Measurements from ENCODE around the gene FNBP1.

Gene FNBP1

GRCh38 chr9:130040984-130041647, 1.9 kb downstream of the FNBP1 start:
- Histone ChIP-seq H4K20me1 (ENCODE audit: insufficient read depth, low read length, poor library complexity, severe bottlenecking) (peaks cover 46% of the 10 kb centered on the region), H3K36me3 (ENCODE audit: insufficient read depth, low read length) (no peaks in the 10 kb centered on the region), H3K4me2 (ENCODE audit: low read depth, low read length, poor library complexity, severe bottlenecking) (peak overlapping the region; percentile 83), H3F3A (ENCODE audit: low read depth) (peaks cover 12% of the 10 kb centered on the region), H2AFZ (ENCODE audit: low read length) (no peak overlapping the region), H3K27me3 (ENCODE audit: insufficient read depth, low read length, poor library complexity, severe bottlenecking) (no peaks in the 10 kb centered on the region), H3K9me2 (replicated peaks; ENCODE audit: low read depth, low read length) (no peaks in the 10 kb centered on the region), H3K4me3 (ENCODE audit: low read length, poor library complexity, severe bottlenecking) (peak overlapping the region; percentile 77), H3K4me1 (ENCODE audit: insufficient read depth, low read length, poor library complexity, severe bottlenecking) (peaks cover 36% of the 10 kb centered on the region), H3K79me2 (ENCODE audit: insufficient read depth, low read length) (peaks cover 74% of the 10 kb centered on the region), H3K9ac (ENCODE audit: low read depth, low read length, poor library complexity, severe bottlenecking) (peak overlapping the region; percentile 95), H3K9me3 (ENCODE audit: insufficient read depth, low read depth, low read length) (no peaks in the 10 kb centered on the region)
- TF ChIP-seq EZH2phosphoT487 (IDR thresholded peaks at IDR 0.05; ENCODE audit: borderline replicate concordance) (no peak), CTCF (conservative IDR thresholded peaks at IDR 0.05; ENCODE audit: low read length) (no peak)

DNA sequence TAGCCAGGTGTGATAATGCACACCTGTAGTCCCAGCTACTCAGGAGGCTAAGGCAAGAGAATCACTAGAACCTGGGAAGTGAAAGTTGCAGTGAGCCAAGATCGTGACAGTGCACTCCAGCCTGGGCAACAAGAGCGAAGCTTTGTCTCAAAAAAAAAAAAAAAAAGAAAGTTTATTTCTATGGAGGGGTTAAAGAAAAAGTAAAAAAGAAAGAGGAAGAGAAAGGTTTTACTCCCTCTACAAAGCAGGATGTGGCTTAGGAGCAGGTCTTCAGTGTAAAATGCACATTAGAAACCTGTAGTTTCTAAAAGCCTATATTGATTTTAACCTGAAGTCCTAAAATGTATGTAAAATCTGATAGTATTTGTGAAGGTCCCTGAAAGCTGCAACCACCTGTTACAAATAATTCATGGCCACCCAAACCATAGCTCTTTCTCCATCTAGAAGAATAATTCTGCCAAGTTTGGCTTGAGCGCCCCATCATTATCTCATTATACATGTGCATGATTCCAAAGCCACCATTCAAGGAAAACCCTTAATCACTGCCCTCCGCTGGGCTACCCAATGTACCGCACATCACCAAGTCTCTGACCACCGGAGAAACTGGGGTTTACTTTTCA, 3.4 kb downstream of the FNBP1 start:
- Histone ChIP-seq H3K9ac (ENCODE audit: low read depth, low read length, poor library complexity, severe bottlenecking) (peak overlapping the region; percentile 95), H3K36me3 (ENCODE audit: insufficient read depth, low read length) (no peaks in the 10 kb centered on the region), H3K79me2 (ENCODE audit: insufficient read depth, low read length) (peaks cover 89% of the 10 kb centered on the region), H3K9me3 (ENCODE audit: insufficient read depth, low read depth, low read length) (no peaks in the 10 kb centered on the region), H2AFZ (ENCODE audit: low read length) (no peak overlapping the region), H3F3A (ENCODE audit: low read depth) (peaks cover 6% of the 10 kb centered on the region), H3K4me2 (ENCODE audit: low read depth, low read length, poor library complexity, severe bottlenecking) (peak overlapping the region; percentile 83), H3K9me2 (replicated peaks; ENCODE audit: low read depth, low read length) (no peaks in the 10 kb centered on the region), H3K4me3 (ENCODE audit: low read length, poor library complexity, severe bottlenecking) (peak overlapping the region; percentile 77), H3K4me1 (ENCODE audit: insufficient read depth, low read length, poor library complexity, severe bottlenecking) (peaks cover 27% of the 10 kb centered on the region), H3K27me3 (ENCODE audit: insufficient read depth, low read length, poor library complexity, severe bottlenecking) (no peaks in the 10 kb centered on the region), H4K20me1 (ENCODE audit: insufficient read depth, low read length, poor library complexity, severe bottlenecking) (peaks cover 57% of the 10 kb centered on the region)
- no peak for TF ChIP-seq CTCF (conservative IDR thresholded peaks at IDR 0.05; ENCODE audit: low read length)
- no peak for TF ChIP-seq EZH2phosphoT487 (IDR thresholded peaks at IDR 0.05; ENCODE audit: borderline replicate concordance)

- Histone ChIP-seq H3F3A (ENCODE audit: low read depth) (no peaks in the 10 kb centered on the region), H3K4me2 (ENCODE audit: low read depth, low read length, poor library complexity, severe bottlenecking) (peak overlapping the region; percentile 35)
- TF ChIP-seq EZH2phosphoT487 (IDR thresholded peaks at IDR 0.05; ENCODE audit: borderline replicate concordance) (no peak), CTCF (conservative IDR thresholded peaks at IDR 0.05; ENCODE audit: low read length) (no peak)
These were observed 6.9 kb downstream of the FNBP1 start for GRCh38 chr9:130036099-130036498.

More at GRCh38 chr9:130036099-130036498, 6.9 kb downstream of the FNBP1 start:
- Histone ChIP-seq H3K79me2 (ENCODE audit: insufficient read depth, low read length) (peaks cover 96% of the 10 kb centered on the region), H3K36me3 (ENCODE audit: insufficient read depth, low read length) (no peaks in the 10 kb centered on the region), H3K9me3 (ENCODE audit: insufficient read depth, low read depth, low read length) (no peaks in the 10 kb centered on the region), H3K4me1 (ENCODE audit: insufficient read depth, low read length, poor library complexity, severe bottlenecking) (peaks cover 22% of the 10 kb centered on the region), H3K9me2 (replicated peaks; ENCODE audit: low read depth, low read length) (no peaks in the 10 kb centered on the region), H3K9ac (ENCODE audit: low read depth, low read length, poor library complexity, severe bottlenecking) (no peak overlapping the region), H2AFZ (ENCODE audit: low read length) (no peak overlapping the region), H3K4me3 (ENCODE audit: low read length, poor library complexity, severe bottlenecking) (peak overlapping the region; percentile 44), H4K20me1 (ENCODE audit: insufficient read depth, low read length, poor library complexity, severe bottlenecking) (peaks cover 80% of the 10 kb centered on the region), H3K27me3 (ENCODE audit: insufficient read depth, low read length, poor library complexity, severe bottlenecking) (no peaks in the 10 kb centered on the region)

Measured in Loucy (cell line).